ENCODE results near the gene GRAP.
"Not testable (repeated sequence)": the region's sequence is repeated elsewhere in the genome, so short reads cannot be mapped to it uniquely, and the experiment has no call there.

GRCh38 chr17:19047510-19047909 is 753 bp upstream of the GRAP start:
- not testable (repeated sequence) for TF ChIP-seq POLR2A (IDR thresholded peaks at IDR 0.05; ENCODE audit: low read length); GATA1 (IDR thresholded peaks at IDR 0.05; ENCODE audit: low read depth, low read length)

Data from erythroblast (primary cell).